HepG2 (cell line): Measurements from ENCODE around the gene MIB2. TPM values are rescaled to one million over a fixed set of nuclear protein-coding genes. Genes with fewer than 3 reads are reported as not detected.
A peak's percentile ranks its signal among the peaks of the same experiment; 100 is the strongest.

Experiments
- ARID3A ChIP-seq: IDR thresholded peaks from 2 replicates; pipeline ENCODE4 v1.6.1; 2012; ENCODE audit warnings: low read depth, low read length, improper control_type of control experiment
- EP300 ChIP-seq, 3 experiments: sonication (generic) in 1 of 3; formaldehyde crosslinking in 1 of 3; IDR thresholded peaks; 2 replicates each; pipeline versions ENCODE4 v1.5.1 to v1.6.1; 2011 to 2020; ENCODE audit warnings: low read depth in 2 of 3, low read length in 2 of 3, borderline replicate concordance in 1 of 3, improper control_type of control experiment in 1 of 3, mild to moderate bottlenecking in 1 of 3, missing genetic modification reagents in 1 of 3, moderate library complexity in 1 of 3
- HINFP ChIP-seq: sonication (generic); formaldehyde crosslinking; IDR thresholded peaks from 2 replicates; pipeline ENCODE4 v1.4.0; 2020; ENCODE audit warnings: low read depth, mild to moderate bottlenecking, missing genetic modification reagents
- MAZ ChIP-seq, 2 experiments: sonication (generic) in 1 of 2; formaldehyde crosslinking in 1 of 2; IDR thresholded peaks; 2 replicates each; pipeline versions ENCODE4 v1.5.0 to v1.6.1; 2012 to 2020; ENCODE audit warnings: low read depth in 2 of 2, mild to moderate bottlenecking in 2 of 2, borderline replicate concordance in 1 of 2, improper control_type of control experiment in 1 of 2, low read length in 1 of 2, missing genetic modification reagents in 1 of 2, moderate library complexity in 1 of 2
- TARDBP ChIP-seq: sonication (generic); formaldehyde crosslinking; IDR thresholded peaks from 2 replicates; pipeline ENCODE4 v1.8.0; 2022; ENCODE audit warnings: mild to moderate bottlenecking, missing genetic modification reagents
- TSC22D2 ChIP-seq: sonication (generic); formaldehyde crosslinking; IDR thresholded peaks from 2 replicates; pipeline ENCODE4 v1.5.1; 2020; ENCODE audit warnings: missing genetic modification reagents, mild to moderate bottlenecking, borderline replicate concordance
- ZBTB21 ChIP-seq: sonication (generic); formaldehyde crosslinking; IDR thresholded peaks from 2 replicates; pipeline ENCODE4 v1.4.0; 2020; ENCODE audit warnings: missing genetic modification reagents
- ZFP36 ChIP-seq: fragments of 150-350 bp; IDR thresholded peaks from 2 replicates; pipeline ENCODE4 v1.6.1; 2018; ENCODE audit warnings: borderline replicate concordance, low read length, low read depth; ENCODE audit not compliant: partially characterized antibody
- ZKSCAN8 ChIP-seq: IDR thresholded peaks from 2 replicates; pipeline ENCODE4 v1.6.1; 2016; ENCODE audit warnings: borderline replicate concordance, missing genetic modification reagents, missing compliant biosample characterization
- ZNF124 ChIP-seq: sonication (generic); formaldehyde crosslinking; IDR thresholded peaks from 2 replicates; pipeline ENCODE4 v1.4.0; 2020; ENCODE audit warnings: missing genetic modification reagents
- ZNF329 ChIP-seq: sonication (generic); formaldehyde crosslinking; IDR thresholded peaks from 2 replicates; pipeline ENCODE4 v1.9.0; 2021; ENCODE audit warnings: low read depth, mild to moderate bottlenecking, missing genetic modification reagents
- polyA plus RNA-seq, 8 experiments: library from polyadenylated mRNA; depleted of rRNA in 3 of 8; stranded (reverse) in 7 of 8; unstranded in 1 of 8; fragments of >200 nt; fragmentation: Illumina TruSeq in 4 of 8; extraction: Trizol in 4 of 8; gene quantifications; 2 replicates each; pipeline versions ENCODE4 v1.2.1 to v1.2.3, GENCODE V29; 2011 to 2016; ENCODE audit warnings: low read depth in 4 of 8, missing spikeins in 1 of 8, mixed read lengths in 1 of 8; ENCODE audit not compliant: insufficient read depth in 1 of 8
- total RNA-seq, 5 experiments: library from RNA; depleted of rRNA; stranded (reverse); fragments of >200 nt; fragmentation: Illumina TruSeq; extraction: Trizol; gene quantifications; 2 replicates each; pipeline ENCODE4 v1.2.3, GENCODE V29; 2016; ENCODE audit warnings: low read depth in 1 of 5
- TF ChIP-seq, protein P1 (sequence below): IDR thresholded peaks from 2 replicates; pipeline ENCODE4 v1.6.1; 2012; ENCODE audit warnings: low read length, improper control_type of control experiment
- TF ChIP-seq, protein P2 (sequence below): IDR thresholded peaks from 2 replicates; pipeline ENCODE4 v1.4.0; 2020; ENCODE audit warnings: mild to moderate bottlenecking, missing genetic modification reagents
- TF ChIP-seq, protein P3 (sequence below): sonication (generic); formaldehyde crosslinking; IDR thresholded peaks from 2 replicates; pipeline ENCODE4 v1.5.0; 2020; ENCODE audit warnings: missing genetic modification reagents

Gene MIB2
- total and polyA plus RNA-seq, 2 of the 13 experiments (the other 11 are each of a cell fraction or from before 2014, with no cell fraction given), result 19.9 to 30.4 TPM

DNA sequence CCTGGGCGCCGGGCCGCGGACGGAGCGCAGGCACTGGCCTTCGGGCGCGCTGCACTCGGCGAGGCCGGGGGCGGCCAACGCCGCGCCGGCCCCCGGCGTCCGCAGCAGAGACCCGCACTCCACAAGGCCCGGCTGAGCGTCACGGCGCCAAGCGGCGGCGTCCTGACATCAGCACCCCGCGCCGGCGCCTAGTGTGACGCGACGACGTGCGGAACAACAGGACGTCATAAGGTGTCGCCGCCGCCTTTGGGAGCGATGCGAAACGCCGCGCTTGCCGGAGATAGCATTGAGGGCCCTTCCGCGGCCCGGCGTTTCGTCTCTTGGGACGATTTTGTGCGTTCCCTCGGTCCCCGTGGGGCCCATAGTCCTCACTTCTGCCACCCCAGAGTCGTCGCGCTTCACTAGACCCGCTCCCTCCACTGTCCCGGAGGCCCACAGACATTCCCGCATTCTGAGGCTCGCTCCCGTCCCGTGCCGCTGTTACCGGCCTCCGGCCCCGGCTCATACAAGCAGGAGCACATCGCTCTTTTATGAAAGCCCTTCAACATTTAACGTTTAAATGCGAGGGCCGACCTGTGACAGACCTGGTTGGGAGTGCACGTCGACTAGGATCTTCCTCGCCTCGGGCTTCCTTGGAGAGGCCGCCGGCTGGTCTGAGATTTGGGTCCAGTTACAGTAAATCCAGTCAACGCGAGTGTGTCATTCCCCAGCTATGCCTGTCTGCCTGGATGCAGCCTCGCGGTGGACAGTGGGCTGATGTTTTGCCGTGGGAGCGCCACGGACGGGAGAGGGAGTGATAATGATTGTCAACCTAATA, 40.4 kb upstream of the MIB2 start, which contains the start of gene SSU72 (continued):
- TF ChIP-seq ZFP36, result no peak
- peak; percentile 70; the same call in 1 of the 2 replicates for TF ChIP-seq TSC22D2 (CRISPR knock-in tag)
- peak; percentile 72; the same call in 1 of the 2 replicates for TF ChIP-seq TARDBP
- TF ChIP-seq ZKSCAN8, result no peak
- TF ChIP-seq ZNF329, result no peak
- TF ChIP-seq ZNF124, result 0 out of 2 replicates have a peak, but pooled peaks have one; percentile 52
- TF ChIP-seq MAZ (IDR thresholded peaks at IDR 0.05; ENCODE audit: borderline replicate concordance, low read depth, low read length), result no peak
- peak; percentile 66 for TF ChIP-seq MAZ (CRISPR knock-in tag; IDR thresholded peaks at IDR 0.05; ENCODE audit: low read depth)
- TF ChIP-seq ARID3A, result no peak
- peak in 1 of 2 experiments; percentile 42; a peak in 1 of 4 replicates for TF ChIP-seq EP300 (IDR thresholded peaks at IDR 0.05; ENCODE audit: low read depth in 2 of 2, low read length in 2 of 2)
- TF ChIP-seq EP300 (CRISPR knock-in tag; IDR thresholded peaks at IDR 0.05; ENCODE audit: borderline replicate concordance), result 0 out of 2 replicates have a peak, but pooled peaks have one; percentile 38
- TF ChIP-seq, protein P1, sequence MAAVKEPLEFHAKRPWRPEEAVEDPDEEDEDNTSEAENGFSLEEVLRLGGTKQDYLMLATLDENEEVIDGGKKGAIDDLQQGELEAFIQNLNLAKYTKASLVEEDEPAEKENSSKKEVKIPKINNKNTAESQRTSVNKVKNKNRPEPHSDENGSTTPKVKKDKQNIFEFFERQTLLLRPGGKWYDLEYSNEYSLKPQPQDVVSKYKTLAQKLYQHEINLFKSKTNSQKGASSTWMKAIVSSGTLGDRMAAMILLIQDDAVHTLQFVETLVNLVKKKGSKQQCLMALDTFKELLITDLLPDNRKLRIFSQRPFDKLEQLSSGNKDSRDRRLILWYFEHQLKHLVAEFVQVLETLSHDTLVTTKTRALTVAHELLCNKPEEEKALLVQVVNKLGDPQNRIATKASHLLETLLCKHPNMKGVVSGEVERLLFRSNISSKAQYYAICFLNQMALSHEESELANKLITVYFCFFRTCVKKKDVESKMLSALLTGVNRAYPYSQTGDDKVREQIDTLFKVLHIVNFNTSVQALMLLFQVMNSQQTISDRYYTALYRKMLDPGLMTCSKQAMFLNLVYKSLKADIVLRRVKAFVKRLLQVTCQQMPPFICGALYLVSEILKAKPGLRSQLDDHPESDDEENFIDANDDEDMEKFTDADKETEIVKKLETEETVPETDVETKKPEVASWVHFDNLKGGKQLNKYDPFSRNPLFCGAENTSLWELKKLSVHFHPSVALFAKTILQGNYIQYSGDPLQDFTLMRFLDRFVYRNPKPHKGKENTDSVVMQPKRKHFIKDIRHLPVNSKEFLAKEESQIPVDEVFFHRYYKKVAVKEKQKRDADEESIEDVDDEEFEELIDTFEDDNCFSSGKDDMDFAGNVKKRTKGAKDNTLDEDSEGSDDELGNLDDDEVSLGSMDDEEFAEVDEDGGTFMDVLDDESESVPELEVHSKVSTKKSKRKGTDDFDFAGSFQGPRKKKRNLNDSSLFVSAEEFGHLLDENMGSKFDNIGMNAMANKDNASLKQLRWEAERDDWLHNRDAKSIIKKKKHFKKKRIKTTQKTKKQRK, result no peak
- TF ChIP-seq, protein P2, sequence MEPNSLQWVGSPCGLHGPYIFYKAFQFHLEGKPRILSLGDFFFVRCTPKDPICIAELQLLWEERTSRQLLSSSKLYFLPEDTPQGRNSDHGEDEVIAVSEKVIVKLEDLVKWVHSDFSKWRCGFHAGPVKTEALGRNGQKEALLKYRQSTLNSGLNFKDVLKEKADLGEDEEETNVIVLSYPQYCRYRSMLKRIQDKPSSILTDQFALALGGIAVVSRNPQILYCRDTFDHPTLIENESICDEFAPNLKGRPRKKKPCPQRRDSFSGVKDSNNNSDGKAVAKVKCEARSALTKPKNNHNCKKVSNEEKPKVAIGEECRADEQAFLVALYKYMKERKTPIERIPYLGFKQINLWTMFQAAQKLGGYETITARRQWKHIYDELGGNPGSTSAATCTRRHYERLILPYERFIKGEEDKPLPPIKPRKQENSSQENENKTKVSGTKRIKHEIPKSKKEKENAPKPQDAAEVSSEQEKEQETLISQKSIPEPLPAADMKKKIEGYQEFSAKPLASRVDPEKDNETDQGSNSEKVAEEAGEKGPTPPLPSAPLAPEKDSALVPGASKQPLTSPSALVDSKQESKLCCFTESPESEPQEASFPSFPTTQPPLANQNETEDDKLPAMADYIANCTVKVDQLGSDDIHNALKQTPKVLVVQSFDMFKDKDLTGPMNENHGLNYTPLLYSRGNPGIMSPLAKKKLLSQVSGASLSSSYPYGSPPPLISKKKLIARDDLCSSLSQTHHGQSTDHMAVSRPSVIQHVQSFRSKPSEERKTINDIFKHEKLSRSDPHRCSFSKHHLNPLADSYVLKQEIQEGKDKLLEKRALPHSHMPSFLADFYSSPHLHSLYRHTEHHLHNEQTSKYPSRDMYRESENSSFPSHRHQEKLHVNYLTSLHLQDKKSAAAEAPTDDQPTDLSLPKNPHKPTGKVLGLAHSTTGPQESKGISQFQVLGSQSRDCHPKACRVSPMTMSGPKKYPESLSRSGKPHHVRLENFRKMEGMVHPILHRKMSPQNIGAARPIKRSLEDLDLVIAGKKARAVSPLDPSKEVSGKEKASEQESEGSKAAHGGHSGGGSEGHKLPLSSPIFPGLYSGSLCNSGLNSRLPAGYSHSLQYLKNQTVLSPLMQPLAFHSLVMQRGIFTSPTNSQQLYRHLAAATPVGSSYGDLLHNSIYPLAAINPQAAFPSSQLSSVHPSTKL (CRISPR knock-in tag), result peak; percentile 54
- TF ChIP-seq, protein P3, sequence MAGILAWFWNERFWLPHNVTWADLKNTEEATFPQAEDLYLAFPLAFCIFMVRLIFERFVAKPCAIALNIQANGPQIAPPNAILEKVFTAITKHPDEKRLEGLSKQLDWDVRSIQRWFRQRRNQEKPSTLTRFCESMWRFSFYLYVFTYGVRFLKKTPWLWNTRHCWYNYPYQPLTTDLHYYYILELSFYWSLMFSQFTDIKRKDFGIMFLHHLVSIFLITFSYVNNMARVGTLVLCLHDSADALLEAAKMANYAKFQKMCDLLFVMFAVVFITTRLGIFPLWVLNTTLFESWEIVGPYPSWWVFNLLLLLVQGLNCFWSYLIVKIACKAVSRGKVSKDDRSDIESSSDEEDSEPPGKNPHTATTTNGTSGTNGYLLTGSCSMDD (CRISPR knock-in tag), result no peak
- TF ChIP-seq ZBTB21, result peak; percentile 99
- no peak; the same call in 1 of the 2 replicates for TF ChIP-seq HINFP (CRISPR knock-in tag)
